ENCODE results near the gene BRCA1.

The BRCA1 gene

GRCh38 chr17:43025290-43025657, 99.9 kb downstream of the BRCA1 start:
- DNase-seq (ENCODE audit: low spot score): no peak

- DNase-seq (ENCODE audit: low spot score): peak; percentile 93
Observed at GRCh38 chr17:43024407-43025289, 100.5 kb downstream of the BRCA1 start, which contains the start of gene RND2. TSS of gene RND2 (plus strand) at chr17:43025231. CDS start at chr17:43025348, 117 bp downstream.

- DNase-seq (ENCODE audit: low spot score): peak; percentile 78
Observed at GRCh38 chr17:43021741-43022512, 103.2 kb downstream of the BRCA1 start, which contains the start of gene VAT1. TSS of gene VAT1 (minus strand) at chr17:43022385. CDS start at chr17:43022322, 63 bp downstream.

GRCh38 chr17:43020789-43021740, 104.1 kb downstream of the BRCA1 start:
- peak; percentile 77 for DNase-seq (ENCODE audit: low spot score)

- no peak for DNase-seq (ENCODE audit: low spot score)
Observed at GRCh38 chr17:43020030-43020621, 105.0 kb downstream of the BRCA1 start.

- no peak for DNase-seq (ENCODE audit: low spot score)
Observed at GRCh38 chr17:43019418-43019817, 105.7 kb downstream of the BRCA1 start.

GRCh38 chr17:43018932-43019331, 106.2 kb downstream of the BRCA1 start:
- no peak for DNase-seq (ENCODE audit: low spot score)

- DNase-seq (ENCODE audit: low spot score): no peak
Observed at GRCh38 chr17:43018008-43018853, 106.9 kb downstream of the BRCA1 start.

GRCh38 chr17:43016216-43016615, 108.9 kb downstream of the BRCA1 start:
- DNase-seq (ENCODE audit: low spot score): no peak

GRCh38 chr17:43015579-43015978, 109.6 kb downstream of the BRCA1 start:
- DNase-seq (ENCODE audit: low spot score): no peak

GRCh38 chr17:43014649-43015542, 110.3 kb downstream of the BRCA1 start:
- no peak for DNase-seq (ENCODE audit: low spot score)

- no peak for DNase-seq (ENCODE audit: low spot score)
Observed at GRCh38 chr17:43014020-43014648, 111.0 kb downstream of the BRCA1 start.

GRCh38 chr17:43013296-43013695, 111.9 kb downstream of the BRCA1 start:
- no peak for DNase-seq (ENCODE audit: low spot score)

GRCh38 chr17:43011728-43012472, 113.3 kb downstream of the BRCA1 start:
- no peak for DNase-seq (ENCODE audit: low spot score)

GRCh38 chr17:43010667-43011308, 114.4 kb downstream of the BRCA1 start:
- peak; percentile 36 for DNase-seq (ENCODE audit: low spot score)

- peak; percentile 86 for DNase-seq (ENCODE audit: low spot score)
Observed at GRCh38 chr17:43006639-43007551, 118.3 kb downstream of the BRCA1 start, which contains the start of gene IFI35. TSS of gene IFI35 (plus strand) at chr17:43006784. CDS start at chr17:43006948, 164 bp downstream.
